Activated T-helper 1 cell treated with anti-CD3 and anti-CD28 coated beads, Interleukin-12 subunit alpha, Interleukin-12 subunit beta, Interleukin-2, Interleukin-4 antibody, amounts not matched to agents 30 ng/mL and 10 ng/mL and 1 ng/mL, durations not matched to agents 14 hours and 24 hours and 36 hours (primary cell): ENCODE results near the gene CHD2. TPM values are rescaled to one million over a fixed set of nuclear protein-coding genes. Genes with fewer than 3 reads are reported as not detected.

Experiments used
- DNase-seq: peaks from one replicate; pipeline ENCODE4 v3.0.0; 2021; ENCODE audit warnings: low spot score
- H3K27ac Mint-ChIP-seq: one replicate; pipeline ENCODE4 v1.8.0; 2021; ENCODE audit warnings: mild to moderate bottlenecking, mixed read lengths
- H3K27me3 Mint-ChIP-seq: one replicate; pipeline ENCODE4 v1.8.0; 2022; ENCODE audit warnings: mild to moderate bottlenecking, moderate library complexity, mixed read lengths; ENCODE audit not compliant: insufficient read depth
- H3K36me3 Mint-ChIP-seq: one replicate; pipeline ENCODE4 v1.8.0; 2021; ENCODE audit warnings: low read depth, mixed read lengths
- H3K4me1 Mint-ChIP-seq: one replicate; pipeline ENCODE4 v1.8.0; 2021; ENCODE audit warnings: low read depth, mixed read lengths
- H3K4me3 Mint-ChIP-seq: one replicate; pipeline ENCODE4 v1.8.0; 2021; ENCODE audit warnings: mild to moderate bottlenecking, moderate library complexity, mixed read lengths
- H3K9me3 Mint-ChIP-seq: one replicate; pipeline ENCODE4 v1.8.0; 2021; ENCODE audit warnings: mixed read lengths
- intact Hi-C: fragments of 100-400 bp; cut with micrococcal nuclease; formaldehyde crosslinking; loops from one replicate; pipeline ENCODE4 v1.15.1; 2024
- total RNA-seq: library from RNA; stranded (reverse); gene quantifications from 2 replicates; pipeline ENCODE4 v1.2.3, GENCODE V29; 2022

Gene CHD2
- total RNA-seq, 1 donor from 2014 or later, result 102 TPM

DNA sequence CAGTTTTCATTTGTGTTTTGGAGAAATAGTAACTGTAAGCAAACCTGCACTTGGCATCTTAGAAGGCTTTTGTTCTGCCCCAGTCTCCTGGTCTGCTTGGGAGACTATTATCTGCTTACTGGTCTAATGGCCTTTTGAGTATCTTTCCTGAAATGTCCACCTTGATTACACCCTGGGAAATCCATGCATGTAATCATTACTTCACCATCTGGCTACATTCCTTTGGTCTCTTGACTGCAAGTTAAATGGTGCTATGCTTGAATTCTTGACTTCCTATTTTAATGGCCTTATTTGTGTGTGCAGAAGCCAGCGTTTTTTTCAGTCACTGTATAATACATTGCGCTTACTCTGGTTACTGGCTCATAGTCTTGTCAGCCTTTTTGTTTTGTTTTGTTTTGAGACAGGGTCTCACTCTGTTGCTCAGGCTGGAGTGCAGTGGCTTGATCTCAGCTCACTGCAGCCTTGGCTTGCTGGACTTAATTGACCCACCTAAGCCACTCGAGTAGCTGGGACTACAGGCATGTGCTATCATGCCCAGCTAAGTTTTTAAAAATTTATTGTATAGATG is 30.0 kb downstream of the CHD2 start:
- Mint-ChIP-seq H3K4me1 (peaks cover 62% of the 10 kb centered on the region), H3K27me3 (no peaks in the 10 kb centered on the region), H3K4me3 (no peak overlapping the region), H3K9me3 (no peaks in the 10 kb centered on the region), H3K27ac (no peak overlapping the region), H3K36me3 (peaks cover 74% of the 10 kb centered on the region)
- intact Hi-C loops, result no loop called here
- no peak for DNase-seq

DNA sequence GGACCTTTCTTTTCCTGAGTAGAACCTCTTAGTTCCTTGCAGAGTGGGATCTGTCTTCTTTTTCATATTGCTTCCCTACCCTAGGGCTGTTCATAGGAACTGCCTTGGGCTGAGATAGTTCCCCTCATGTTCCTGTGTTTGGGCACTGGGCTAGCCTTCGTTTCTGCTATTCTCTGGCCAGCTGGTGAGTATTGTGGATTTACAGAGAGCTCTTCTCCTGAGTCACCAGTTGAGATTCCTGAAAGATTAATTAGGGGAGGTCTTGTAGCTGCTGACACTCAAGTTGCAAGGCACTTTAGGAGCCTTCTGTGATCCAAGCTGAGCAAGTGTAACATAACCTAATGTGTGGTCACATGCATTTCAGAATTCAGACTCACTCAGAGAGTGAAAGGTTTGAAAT is 30.7 kb downstream of the CHD2 start:
- Mint-ChIP-seq H3K4me1 (peaks cover 62% of the 10 kb centered on the region), H3K27me3 (no peaks in the 10 kb centered on the region), H3K4me3 (no peak overlapping the region), H3K9me3 (no peaks in the 10 kb centered on the region), H3K27ac (no peak overlapping the region), H3K36me3 (peaks cover 75% of the 10 kb centered on the region)
- no peak for DNase-seq
- intact Hi-C loops, result no loop called here

DNA sequence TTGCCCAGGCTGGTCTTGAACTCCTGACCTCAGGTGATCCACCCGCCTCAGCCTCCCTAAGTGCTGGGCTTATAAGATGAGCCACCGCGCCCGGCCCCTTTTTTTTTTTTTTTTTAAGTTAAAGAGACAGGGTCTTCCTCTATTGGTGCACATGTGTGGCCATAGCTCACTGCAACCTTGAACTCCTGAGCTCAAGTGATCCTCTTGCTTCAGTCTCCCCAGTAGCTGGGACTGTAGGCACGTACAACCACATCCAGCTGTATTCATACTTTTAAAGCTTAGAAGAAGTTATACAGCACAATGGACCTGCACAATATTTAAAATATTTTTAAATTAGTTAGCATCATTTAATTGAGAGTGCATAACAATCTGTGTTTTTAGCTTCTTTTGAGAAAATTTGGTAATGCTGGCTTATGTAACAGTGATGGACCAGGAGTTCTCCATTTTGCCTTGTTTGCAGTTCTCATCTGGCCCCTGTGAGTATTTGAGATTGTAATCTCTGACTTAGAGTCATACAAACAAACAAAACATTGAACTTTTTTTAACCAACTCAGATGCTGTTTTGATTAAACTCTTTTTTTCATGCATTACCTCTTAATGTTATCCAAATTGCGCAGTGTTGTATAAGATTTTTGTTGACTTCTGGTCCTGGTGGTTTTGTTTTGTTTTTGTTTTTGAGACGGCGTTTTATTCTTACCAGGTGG is 33.0 kb downstream of the CHD2 start:
- Mint-ChIP-seq H3K4me3 (peak overlapping the region; percentile 22), H3K27ac (peak overlapping the region; percentile 48)

DNA sequence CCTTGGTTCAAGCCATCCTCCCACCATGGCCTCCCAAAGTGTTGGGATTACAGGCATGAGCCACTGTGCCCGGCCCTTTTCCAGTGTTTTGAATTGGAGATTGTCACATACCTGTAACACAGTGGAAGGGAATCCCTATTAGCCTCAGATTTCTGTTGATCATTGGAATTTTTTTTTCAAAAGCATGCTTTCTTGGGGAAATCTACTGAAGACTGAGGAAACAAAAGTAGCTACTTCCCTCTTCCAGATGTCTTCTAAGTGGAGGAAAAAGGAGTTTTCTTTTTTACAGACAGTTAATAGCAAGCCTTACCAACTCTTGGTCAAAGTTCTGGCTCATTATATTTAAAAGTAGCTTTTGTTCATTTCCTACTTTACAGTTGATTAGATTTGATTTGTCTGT is 33.7 kb downstream of the CHD2 start:
- Mint-ChIP-seq H3K9me3 (no peaks in the 10 kb centered on the region), H3K27ac (no peak overlapping the region), H3K27me3 (no peaks in the 10 kb centered on the region), H3K4me3 (no peak overlapping the region), H3K36me3 (peaks cover 60% of the 10 kb centered on the region), H3K4me1 (peaks cover 53% of the 10 kb centered on the region)
- DNase-seq, result no peak
- intact Hi-C loops, result no loop called here

More for the DNA sequence above, 33.0 kb downstream of the CHD2 start:
- intact Hi-C loops, result no loop called here
- Mint-ChIP-seq H3K4me1 (peaks cover 60% of the 10 kb centered on the region), H3K9me3 (no peaks in the 10 kb centered on the region), H3K36me3 (peaks cover 64% of the 10 kb centered on the region), H3K27me3 (no peaks in the 10 kb centered on the region)
- DNase-seq, result no peak

DNA sequence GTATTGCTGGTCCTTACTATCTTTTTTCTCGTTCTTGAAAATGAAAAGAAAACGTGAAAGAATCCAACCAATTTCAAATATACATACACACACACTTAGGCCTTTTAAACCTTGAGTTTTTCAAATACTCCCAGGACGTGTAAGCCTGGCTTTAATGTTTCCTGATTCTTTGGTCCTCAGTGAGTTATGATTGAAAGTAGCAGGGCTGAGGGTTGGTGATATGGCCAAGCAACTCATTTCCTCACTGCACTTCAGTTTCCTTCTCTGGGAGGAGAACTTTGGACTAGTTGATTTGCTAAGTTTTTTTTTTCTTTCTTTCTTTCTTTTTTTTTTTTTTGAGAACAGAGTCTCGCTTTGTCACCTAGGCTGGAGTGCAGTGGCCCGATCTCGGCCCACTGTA is 34.6 kb downstream of the CHD2 start:
- Mint-ChIP-seq H3K4me3 (no peak overlapping the region), H3K27me3 (no peaks in the 10 kb centered on the region), H3K9me3 (no peaks in the 10 kb centered on the region), H3K36me3 (peaks cover 67% of the 10 kb centered on the region), H3K27ac (no peak overlapping the region), H3K4me1 (peaks cover 50% of the 10 kb centered on the region)
- intact Hi-C loops, result no loop called here
- no peak for DNase-seq

DNA sequence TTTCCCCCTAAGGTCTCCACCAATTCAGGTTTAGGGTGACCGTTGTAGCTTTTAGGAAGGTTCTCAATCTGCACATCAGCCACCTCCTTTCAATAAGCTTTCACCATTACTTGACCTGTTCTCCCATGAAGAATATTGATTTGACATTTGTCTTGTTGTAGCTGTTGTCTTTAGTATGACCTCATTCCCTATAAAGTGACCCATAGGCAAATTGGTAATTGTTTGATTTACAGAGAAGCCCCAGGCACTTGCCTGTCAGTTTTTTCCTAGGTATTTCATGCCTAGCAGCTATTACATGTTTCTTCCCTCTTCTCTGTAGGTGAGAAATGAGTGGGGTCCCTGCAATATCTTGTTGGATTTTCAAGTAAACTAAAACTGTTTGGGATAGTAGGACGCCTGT is 36.0 kb downstream of the CHD2 start:
- H3K36me3 Mint-ChIP-seq, result peaks cover 55% of the 10 kb centered on the region
- intact Hi-C loops, result no loop called here
- DNase-seq, result no peak
- H3K27me3 Mint-ChIP-seq, result no peaks in the 10 kb centered on the region
- H3K4me3 Mint-ChIP-seq, result no peak overlapping the region
- H3K9me3 Mint-ChIP-seq, result no peaks in the 10 kb centered on the region
- peak overlapping the region; percentile 36 for H3K27ac Mint-ChIP-seq
- H3K4me1 Mint-ChIP-seq, result peaks cover 45% of the 10 kb centered on the region

DNA sequence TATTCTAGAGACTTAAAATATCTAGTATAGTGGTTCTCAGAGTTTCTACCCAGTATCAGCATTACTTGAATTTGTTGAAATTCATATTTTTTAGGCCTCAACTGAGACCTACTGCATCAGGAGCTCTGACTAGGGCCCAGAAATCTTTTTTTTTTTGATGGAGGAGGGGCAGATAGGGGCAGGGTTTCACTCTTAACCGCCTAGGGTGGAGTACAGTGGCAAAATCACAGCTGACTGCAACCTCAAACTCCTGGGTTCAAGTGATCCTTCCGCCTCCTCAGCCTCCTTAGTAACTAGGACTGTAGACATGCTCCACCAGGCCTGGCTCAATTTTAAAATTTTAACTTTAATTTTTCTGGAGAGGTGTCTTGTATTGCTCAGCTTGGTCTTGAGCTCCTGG is 36.6 kb downstream of the CHD2 start:
- no peak overlapping the region for H3K4me3 Mint-ChIP-seq
- DNase-seq, result no peak
- no peaks in the 10 kb centered on the region for H3K27me3 Mint-ChIP-seq
- peaks cover 48% of the 10 kb centered on the region for H3K4me1 Mint-ChIP-seq
- H3K9me3 Mint-ChIP-seq, result no peaks in the 10 kb centered on the region
- H3K36me3 Mint-ChIP-seq, result peaks cover 58% of the 10 kb centered on the region
- no peak overlapping the region for H3K27ac Mint-ChIP-seq
- intact Hi-C loops, result no loop called here

DNA sequence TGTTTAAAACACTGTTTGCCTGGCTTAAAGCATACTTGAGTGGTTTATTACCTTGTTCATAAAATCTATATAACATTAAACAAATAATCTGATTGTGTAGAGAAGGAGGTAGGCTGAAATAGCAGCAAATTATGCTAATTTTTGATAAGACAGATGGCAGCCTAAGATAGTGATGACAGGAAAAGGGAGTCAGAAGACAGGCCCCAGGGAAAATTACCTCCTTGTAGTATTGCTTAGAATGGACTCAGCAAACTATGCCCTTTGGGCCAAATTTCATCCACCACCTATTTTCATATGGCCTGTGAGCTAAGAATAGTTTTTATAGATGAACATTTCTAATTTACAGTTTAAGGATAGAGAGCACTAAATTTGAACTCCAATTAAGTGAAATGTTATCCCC is 37.8 kb downstream of the CHD2 start:
- Mint-ChIP-seq H3K4me3 (no peak overlapping the region), H3K36me3 (peaks cover 60% of the 10 kb centered on the region), H3K4me1 (peaks cover 58% of the 10 kb centered on the region), H3K27ac (peak overlapping the region; percentile 68), H3K9me3 (no peaks in the 10 kb centered on the region), H3K27me3 (no peaks in the 10 kb centered on the region)
- intact Hi-C loops, result loop anchor here (2.0 kb wide), 1 partner anchor 17 kb away; no protein-coding TSS in a partner anchor
- DNase-seq, result no peak

DNA sequence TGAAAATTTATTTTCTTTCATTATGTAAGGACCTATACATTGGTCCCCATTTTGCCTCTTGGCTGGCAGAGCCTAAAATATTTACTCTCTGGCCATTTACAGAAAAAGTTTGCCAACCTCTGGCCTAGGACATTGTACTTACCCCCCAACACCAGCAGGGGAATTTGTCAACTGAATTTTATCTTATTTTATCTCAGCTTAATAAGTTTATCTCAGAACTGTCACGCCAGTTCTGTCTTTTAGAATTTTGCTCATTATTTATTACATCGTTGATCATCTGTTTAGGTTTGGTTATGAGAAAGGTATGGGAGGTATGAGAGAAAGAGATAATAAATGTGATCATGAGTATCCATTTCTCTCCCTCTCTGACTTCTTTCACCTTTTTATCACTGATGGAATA is 38.3 kb downstream of the CHD2 start:
- H3K27ac Mint-ChIP-seq, result no peak overlapping the region
- intact Hi-C loops, result loop anchor here (2.0 kb wide), 1 partner anchor 16 kb away; no protein-coding TSS in a partner anchor

DNA sequence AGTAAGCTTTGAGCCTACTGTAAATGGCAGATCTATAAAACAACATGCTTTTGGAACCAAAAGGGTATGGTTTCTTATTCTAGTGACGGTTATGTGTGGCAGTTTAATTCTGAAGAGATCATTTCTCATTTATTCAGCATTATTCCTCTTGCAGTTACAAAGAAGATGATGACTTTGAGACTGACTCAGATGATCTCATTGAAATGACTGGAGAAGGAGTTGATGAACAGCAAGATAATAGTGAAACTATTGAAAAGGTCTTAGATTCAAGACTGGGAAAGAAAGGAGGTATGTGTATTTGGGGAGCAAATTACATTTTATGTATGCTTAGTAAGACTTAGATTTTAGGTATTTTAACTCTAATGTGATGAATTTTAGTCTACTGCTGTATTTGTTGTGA is 41.5 kb downstream of the CHD2 start:
- DNase-seq, result no peak
- Mint-ChIP-seq H3K4me1 (peaks cover 24% of the 10 kb centered on the region), H3K36me3 (peaks cover 60% of the 10 kb centered on the region), H3K27me3 (no peaks in the 10 kb centered on the region), H3K9me3 (peaks cover 11% of the 10 kb centered on the region), H3K4me3 (no peak overlapping the region), H3K27ac (no peak overlapping the region)
- intact Hi-C loops, result no loop called here

More for the DNA sequence above, 38.3 kb downstream of the CHD2 start:
- no peak overlapping the region for H3K4me3 Mint-ChIP-seq
- no peaks in the 10 kb centered on the region for H3K27me3 Mint-ChIP-seq
- no peaks in the 10 kb centered on the region for H3K9me3 Mint-ChIP-seq
- peaks cover 59% of the 10 kb centered on the region for H3K36me3 Mint-ChIP-seq
- DNase-seq, result no peak
- H3K4me1 Mint-ChIP-seq, result peaks cover 55% of the 10 kb centered on the region

DNA sequence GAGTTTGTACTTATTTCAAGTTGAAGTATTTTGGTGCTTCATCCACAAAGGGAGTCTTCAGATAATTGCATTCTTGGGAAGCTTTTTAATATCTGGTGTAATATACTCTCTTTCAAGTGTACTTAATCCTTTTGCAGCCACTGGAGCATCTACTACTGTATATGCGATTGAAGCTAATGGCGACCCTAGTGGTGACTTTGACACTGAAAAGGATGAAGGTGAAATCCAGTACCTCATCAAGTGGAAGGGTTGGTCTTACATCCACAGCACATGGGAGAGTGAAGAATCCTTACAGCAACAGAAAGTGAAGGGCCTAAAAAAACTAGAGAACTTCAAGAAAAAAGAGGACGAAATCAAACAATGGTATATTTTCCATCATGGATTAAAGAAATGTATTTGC is 42.6 kb downstream of the CHD2 start:
- peaks cover 19% of the 10 kb centered on the region for H3K9me3 Mint-ChIP-seq
- intact Hi-C loops, result loop anchor here (1.0 kb wide), 1 partner anchor 13 kb away; no protein-coding TSS in a partner anchor
- no peak overlapping the region for H3K4me3 Mint-ChIP-seq
- H3K36me3 Mint-ChIP-seq, result peaks cover 65% of the 10 kb centered on the region
- H3K4me1 Mint-ChIP-seq, result peaks cover 16% of the 10 kb centered on the region
- no peaks in the 10 kb centered on the region for H3K27me3 Mint-ChIP-seq
- no peak for DNase-seq
- H3K27ac Mint-ChIP-seq, result no peak overlapping the region

DNA sequence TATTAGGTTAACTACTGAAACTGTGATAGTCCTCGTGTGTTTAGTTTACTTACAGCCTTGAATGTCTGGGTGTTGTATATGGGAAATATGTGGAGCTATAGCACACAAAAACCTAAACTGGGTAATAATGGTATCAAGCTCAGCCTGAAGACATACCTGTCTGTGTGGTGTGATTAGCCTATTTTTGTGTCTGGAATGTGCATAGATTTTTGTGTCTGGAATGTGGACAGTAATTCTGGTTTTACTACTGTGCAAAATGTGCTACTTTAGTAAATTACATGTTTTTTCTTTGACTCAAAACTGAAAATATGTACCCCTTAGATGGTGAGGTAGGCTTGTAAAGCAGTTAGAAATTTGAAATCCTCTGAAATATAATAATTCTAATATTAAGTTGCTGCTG is 43.5 kb downstream of the CHD2 start:
- intact Hi-C loops, result loop anchor here (1.0 kb wide), 1 partner anchor 14 kb away; no protein-coding TSS in a partner anchor
- H3K4me1 Mint-ChIP-seq, result peaks cover 13% of the 10 kb centered on the region
- H3K4me3 Mint-ChIP-seq, result no peak overlapping the region
- H3K36me3 Mint-ChIP-seq, result peaks cover 69% of the 10 kb centered on the region
- H3K27me3 Mint-ChIP-seq, result no peaks in the 10 kb centered on the region
- H3K9me3 Mint-ChIP-seq, result peaks cover 27% of the 10 kb centered on the region
- no peak for DNase-seq
- H3K27ac Mint-ChIP-seq, result no peak overlapping the region

DNA sequence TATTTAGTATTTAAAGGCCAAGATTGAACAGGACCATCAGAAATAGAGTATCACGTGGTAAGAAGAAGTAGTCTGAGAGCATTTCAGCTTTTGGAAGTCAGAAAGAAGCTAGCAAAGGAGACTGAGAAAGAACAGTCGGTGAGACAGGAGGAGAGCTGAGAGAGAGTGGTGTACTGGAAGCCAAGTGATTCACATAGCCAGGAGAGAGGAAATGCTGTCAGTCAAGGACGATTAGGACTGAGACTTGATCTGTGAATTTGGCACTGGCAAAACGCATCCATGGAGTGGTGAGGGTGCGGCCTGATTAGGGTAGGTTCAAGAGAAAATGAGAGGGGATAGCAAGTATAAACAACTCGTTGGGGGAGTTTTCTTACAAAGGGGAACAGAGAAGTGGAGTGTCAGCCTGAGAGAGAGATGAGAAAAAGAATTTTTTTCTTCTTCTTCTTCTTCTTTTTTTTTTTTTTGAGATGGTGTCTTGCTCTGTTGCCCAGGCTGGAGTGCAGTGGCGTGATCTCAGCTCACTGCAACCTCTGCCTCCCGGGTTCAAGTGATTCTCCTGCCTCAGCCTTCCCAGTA is 44.9 kb downstream of the CHD2 start:
- H3K9me3 Mint-ChIP-seq, result peaks cover 41% of the 10 kb centered on the region
- H3K4me1 Mint-ChIP-seq, result peaks cover 13% of the 10 kb centered on the region
- H3K4me3 Mint-ChIP-seq, result no peak overlapping the region
- H3K27me3 Mint-ChIP-seq, result no peaks in the 10 kb centered on the region
- peak overlapping the region; percentile 54 for H3K27ac Mint-ChIP-seq
- peaks cover 72% of the 10 kb centered on the region for H3K36me3 Mint-ChIP-seq
- DNase-seq, result no peak
- intact Hi-C loops, result no loop called here
